ENCODE measurements around the gene SYPL2. TPM values are rescaled to one million over a fixed set of nuclear protein-coding genes. Genes with fewer than 3 reads are reported as not detected.

SYPL2 gene
- total RNA-seq, 1 experiment from 2014 or later = 1.3 TPM

- TF ChIP-seq ZNF274 (IDR thresholded peaks at IDR 0.05; ENCODE audit: low read depth, low read length) (no peak), CBX3 (IDR thresholded peaks at IDR 0.05; ENCODE audit: low read depth) (no peak), ELF1 (IDR thresholded peaks at IDR 0.05; ENCODE audit: borderline replicate concordance, low read depth) (no peak), CEBPB (IDR thresholded peaks at IDR 0.05; ENCODE audit: low read depth) (no peak)
These were observed 258 bp upstream of the SYPL2 start (continued) for GRCh38 chr1:109466125-109466451.

GRCh38 chr1:109467301-109467777 lies 993 bp downstream of the SYPL2 start:
- Histone ChIP-seq H4K20me1 (ENCODE audit: insufficient read depth) (no peaks in the 10 kb centered on the region), H3K9me2 (ENCODE audit: insufficient read depth) (no peaks in the 10 kb centered on the region), H3K27ac (ENCODE audit: low read depth, low read length) (no peak overlapping the region), H3K36me3 (ENCODE audit: control insufficient read depth in 1 of 2, insufficient read depth in 2 of 2, low read length in 2 of 2) (no peaks in the 10 kb centered on the region), H2AFZ (ENCODE audit: low read depth, low read length, poor library complexity, severe bottlenecking) (no peak overlapping the region), H3K9ac (ENCODE audit: low read length) (no peak overlapping the region), H3K27me3 (ENCODE audit: insufficient read depth, low read length) (peaks cover 31% of the 10 kb centered on the region), H3K4me2 (ENCODE audit: low read length) (no peak overlapping the region), H3K79me2 (ENCODE audit: insufficient read depth, low read length) (no peaks in the 10 kb centered on the region), H3K9me3 (ENCODE audit: control insufficient read depth in 1 of 2, insufficient read depth in 1 of 2, low read depth in 1 of 2, low read length in 2 of 2) (no peaks in the 10 kb centered on the region), H3K4me3 (replicated peaks in 1 of 2; ENCODE audit: low read depth in 1 of 2, low read length in 2 of 2) (no peak overlapping the region), H3K4me1 (ENCODE audit: control insufficient read depth in 1 of 2, insufficient read depth in 2 of 2, low read length in 2 of 2) (peaks cover 0 to 10% of the 10 kb centered on the region in 2 experiments; a peak in 1 of 4 replicates)
- BruUV-seq (replicated peaks) = no TSS peak
- ChIA-PET CTCF (no interaction called here), RAD21 (ENCODE audit: low non-redundant PET in 1 of 2, low total read pairs in 2 of 2, uncharacterized antibody in 2 of 2, unreplicated experiment in 2 of 2) (no interaction called here), POLR2A (no interaction called here)
- no peak for ATAC-seq
- TF ChIP-seq SRF (IDR thresholded peaks at IDR 0.05; ENCODE audit: low read depth) (no peak), POLR2AphosphoS5 (IDR thresholded peaks at IDR 0.05; ENCODE audit: low read depth, low read length) (no peak), JUND (IDR thresholded peaks at IDR 0.05) (no peak), FOSL1 (IDR thresholded peaks at IDR 0.05; ENCODE audit: low read depth) (no peak), CBX3 (IDR thresholded peaks at IDR 0.05; ENCODE audit: low read depth) (no peak)
- DNase-seq (ENCODE audit: low read depth, low spot score) = no peak
- intact Hi-C loops (cut with micrococcal nuclease) = no loop called here

- Histone ChIP-seq H3K4me3 (replicated peaks in 1 of 2; ENCODE audit: low read depth in 1 of 2, low read length in 2 of 2) (no peak overlapping the region), H3K4me2 (ENCODE audit: low read length) (no peak overlapping the region), H3K27ac (ENCODE audit: low read depth, low read length) (no peak overlapping the region), H3K9me2 (ENCODE audit: insufficient read depth) (no peaks in the 10 kb centered on the region), H3K4me1 (ENCODE audit: control insufficient read depth in 1 of 2, insufficient read depth in 2 of 2, low read length in 2 of 2) (peaks cover 0 to 10% of the 10 kb centered on the region in 2 experiments; a peak in 1 of 4 replicates), H2AFZ (ENCODE audit: low read depth, low read length, poor library complexity, severe bottlenecking) (no peak overlapping the region), H3K27me3 (ENCODE audit: insufficient read depth, low read length) (peaks cover 34% of the 10 kb centered on the region), H3K36me3 (ENCODE audit: control insufficient read depth in 1 of 2, insufficient read depth in 2 of 2, low read length in 2 of 2) (no peaks in the 10 kb centered on the region), H3K9me3 (ENCODE audit: control insufficient read depth in 1 of 2, insufficient read depth in 1 of 2, low read depth in 1 of 2, low read length in 2 of 2) (no peaks in the 10 kb centered on the region), H3K79me2 (ENCODE audit: insufficient read depth, low read length) (no peaks in the 10 kb centered on the region), H4K20me1 (ENCODE audit: insufficient read depth) (no peaks in the 10 kb centered on the region), H3K9ac (ENCODE audit: low read length) (no peak overlapping the region)
- intact Hi-C loops (cut with micrococcal nuclease) = no loop called here
- ChIA-PET CTCF (no interaction called here), RAD21 (ENCODE audit: low non-redundant PET in 1 of 2, low total read pairs in 2 of 2, uncharacterized antibody in 2 of 2, unreplicated experiment in 2 of 2) (no interaction called here), POLR2A (no interaction called here)
- DNase-seq (ENCODE audit: low read depth, low spot score) = no peak
- ATAC-seq = no peak
- BruUV-seq (replicated peaks) = no TSS peak
- TF ChIP-seq ZNF274 (IDR thresholded peaks at IDR 0.05; ENCODE audit: low read depth, low read length) (no peak), ZBTB33 (IDR thresholded peaks at IDR 0.05; ENCODE audit: extremely low read depth, insufficient replicate concordance, low read length) (no peak), POLR2A (IDR thresholded peaks at IDR 0.05; ENCODE audit: borderline replicate concordance, extremely low read depth, insufficient read depth, insufficient read length) (no peak), FOSL1 (IDR thresholded peaks at IDR 0.05; ENCODE audit: low read depth) (no peak), ZFX (IDR thresholded peaks at IDR 0.05) (no peak), JUND (IDR thresholded peaks at IDR 0.05) (no peak), SIN3A (IDR thresholded peaks at IDR 0.05; ENCODE audit: low read depth) (no peak), EGR1 (IDR thresholded peaks at IDR 0.05; ENCODE audit: low read depth) (no peak), SP1 (IDR thresholded peaks at IDR 0.05; ENCODE audit: low read depth) (no peak), EZH2 (IDR thresholded peaks at IDR 0.05) (no peak), ELF1 (IDR thresholded peaks at IDR 0.05; ENCODE audit: borderline replicate concordance, low read depth) (no peak), CTCF (IDR thresholded peaks at IDR 0.05 in 2 of 3, conservative IDR thresholded peaks at IDR 0.05 in 1 of 3; ENCODE audit: borderline replicate concordance in 1 of 3, insufficient read depth in 1 of 3, low read depth in 2 of 3, low read length in 2 of 3) (no peak)
These were observed 1.7 kb downstream of the SYPL2 start for GRCh38 chr1:109468061-109468460.
